SK-N-MC (cell line): ENCODE measurements around the gene HPS3.

Experiments used
- EZH2 ChIP-seq: fragments of 200-600 bp; sonication (generic); IDR thresholded peaks from one replicate; pipeline ENCODE4 v1.6.1; 2017; ENCODE audit warnings: antibody characterized with exemption
- POLR2AphosphoS5 ChIP-seq: IDR thresholded peaks from 2 replicates; pipeline ENCODE4 v1.6.1; 2012; ENCODE audit warnings: mild to moderate bottlenecking, low read depth, low read length, borderline replicate concordance

- no peak for TF ChIP-seq POLR2AphosphoS5
- TF ChIP-seq EZH2, result no peak
Observed at GRCh38 chr3:149091983-149092382, 37.5 kb upstream of the HPS3 start.
